ENCODE measurements around the gene GUCA2A. TPM values are rescaled to one million over a fixed set of nuclear protein-coding genes. Genes with fewer than 3 reads are reported as not detected.

GUCA2A gene
- total RNA-seq, 1 donor from 2014 or later = not detected

- no peak for DNase-seq (ENCODE audit: extremely low spot score in 2 of 2)
- TF ChIP-seq POLR2AphosphoS5 (IDR thresholded peaks at IDR 0.05; ENCODE audit: insufficient read depth in 1 of 2, low read depth in 1 of 2) = no peak
- TF ChIP-seq POLR2A (IDR thresholded peaks at IDR 0.05) = no peak
- no peak for TF ChIP-seq CTCF (IDR thresholded peaks at IDR 0.05)
- intact Hi-C loops (cut with DNase I) = no loop called here
- no peak overlapping the region for H3K4me3 ChIP-seq
- H3K4me1 ChIP-seq = peaks cover 6% of the 10 kb centered on the region
- H3K9me3 ChIP-seq = peaks cover 7% of the 10 kb centered on the region
- H3K36me3 ChIP-seq = no peaks in the 10 kb centered on the region
- H3K27me3 ChIP-seq = no peaks in the 10 kb centered on the region
- H3K27ac ChIP-seq = no peak overlapping the region
These were observed 1.4 kb downstream of the GUCA2A start for GRCh38 chr1:42163114-42163513.

- Histone ChIP-seq H3K27ac (no peak overlapping the region), H3K9me3 (peaks cover 7% of the 10 kb centered on the region), H3K27me3 (no peaks in the 10 kb centered on the region), H3K4me1 (peaks cover 6% of the 10 kb centered on the region), H3K36me3 (no peaks in the 10 kb centered on the region), H3K4me3 (no peak overlapping the region)
- TF ChIP-seq POLR2A (IDR thresholded peaks at IDR 0.05) (no peak), CTCF (IDR thresholded peaks at IDR 0.05) (no peak)
- intact Hi-C loops (cut with DNase I) = no loop called here
- DNase-seq (ENCODE audit: extremely low spot score in 2 of 2) = no peak
These were observed 2.4 kb downstream of the GUCA2A start for GRCh38 chr1:42162181-42162580.

- TF ChIP-seq POLR2AphosphoS5 (IDR thresholded peaks at IDR 0.05; ENCODE audit: insufficient read depth in 1 of 2, low read depth in 1 of 2) = no peak
- no peak for TF ChIP-seq POLR2A (IDR thresholded peaks at IDR 0.05)
- intact Hi-C loops (cut with DNase I) = no loop called here
- H3K36me3 ChIP-seq = no peaks in the 10 kb centered on the region
- no peaks in the 10 kb centered on the region for H3K27me3 ChIP-seq
- peaks cover 7% of the 10 kb centered on the region for H3K9me3 ChIP-seq
- H3K4me3 ChIP-seq = no peak overlapping the region
- H3K4me1 ChIP-seq = no peaks in the 10 kb centered on the region
- no peak overlapping the region for H3K27ac ChIP-seq
- DNase-seq (ENCODE audit: extremely low spot score in 2 of 2) = no peak
These were observed 6.4 kb downstream of the GUCA2A start for GRCh38 chr1:42158189-42158588.

GRCh38 chr1:42157667-42158066 is 6.9 kb downstream of the GUCA2A start:
- no peak for DNase-seq (ENCODE audit: extremely low spot score in 2 of 2)
- intact Hi-C loops (cut with DNase I) = no loop called here
- H3K4me3 ChIP-seq = no peak overlapping the region
- H3K27me3 ChIP-seq = no peaks in the 10 kb centered on the region
- H3K36me3 ChIP-seq = no peaks in the 10 kb centered on the region
- H3K4me1 ChIP-seq = no peaks in the 10 kb centered on the region
- H3K9me3 ChIP-seq = peaks cover 7% of the 10 kb centered on the region
- TF ChIP-seq CTCF (IDR thresholded peaks at IDR 0.05) (no peak), POLR2AphosphoS5 (IDR thresholded peaks at IDR 0.05; ENCODE audit: insufficient read depth in 1 of 2, low read depth in 1 of 2) (no peak), POLR2A (IDR thresholded peaks at IDR 0.05) (no peak)
- no peak overlapping the region for H3K27ac ChIP-seq

GRCh38 chr1:42155362-42155761 is 9.2 kb downstream of the GUCA2A start:
- no peak for TF ChIP-seq POLR2A (IDR thresholded peaks at IDR 0.05)
- no peak for TF ChIP-seq CTCF (IDR thresholded peaks at IDR 0.05)
- TF ChIP-seq POLR2AphosphoS5 (IDR thresholded peaks at IDR 0.05; ENCODE audit: insufficient read depth in 1 of 2, low read depth in 1 of 2) = no peak
- H3K4me1 ChIP-seq = no peaks in the 10 kb centered on the region
- no peak overlapping the region for H3K4me3 ChIP-seq
- H3K27me3 ChIP-seq = no peaks in the 10 kb centered on the region
- no peaks in the 10 kb centered on the region for H3K36me3 ChIP-seq
- intact Hi-C loops (cut with DNase I) = no loop called here
- peaks cover 3% of the 10 kb centered on the region for H3K9me3 ChIP-seq
- H3K27ac ChIP-seq = no peak overlapping the region
- DNase-seq (ENCODE audit: extremely low spot score in 2 of 2) = no peak

- Histone ChIP-seq H3K27me3 (no peaks in the 10 kb centered on the region), H3K27ac (no peak overlapping the region), H3K36me3 (no peaks in the 10 kb centered on the region), H3K4me1 (no peaks in the 10 kb centered on the region), H3K4me3 (no peak overlapping the region), H3K9me3 (no peaks in the 10 kb centered on the region)
- no peak for DNase-seq (ENCODE audit: extremely low spot score in 2 of 2)
- TF ChIP-seq POLR2AphosphoS5 (IDR thresholded peaks at IDR 0.05; ENCODE audit: insufficient read depth in 1 of 2, low read depth in 1 of 2) = no peak
- no peak for TF ChIP-seq CTCF (IDR thresholded peaks at IDR 0.05)
- TF ChIP-seq POLR2A (IDR thresholded peaks at IDR 0.05) = no peak
- intact Hi-C loops (cut with DNase I) = no loop called here
These were observed 9.9 kb downstream of the GUCA2A start for GRCh38 chr1:42154685-42155084.
